MCF 10A (cell line): ENCODE measurements around the gene STARD13. TPM values are rescaled to one million over a fixed set of nuclear protein-coding genes. Genes with fewer than 3 reads are reported as not detected.

Experiments used
- BruUV-seq: library from RNA; stranded (reverse); fragments of 400-500 nt; replicated peaks from 2 replicates; lab custom pipeline; 2021; lab: Mats Ljungman, UMichigan
- CTCF ChIA-PET: fragments of 300-600 bp; sonication (Branson Sonifier 250); formaldehyde crosslinking; extraction: SDS; loops from one replicate; lab custom pipeline; 2021; ENCODE audit warnings: antibody characterized with exemption, inconsistent platforms; lab: Yijun Ruan, JAX
- POLR2A ChIA-PET: fragments of 300-600, 350-650 bp; sonication (Branson Sonifier 250); formaldehyde crosslinking; extraction: SDS; loops from one replicate; lab custom pipeline; 2020; ENCODE audit warnings: antibody characterized with exemption, inconsistent platforms; lab: Yijun Ruan, JAX
- DNase-seq: peaks from one replicate; pipeline ENCODE4 v3.0.0-alpha.2; 2018; ENCODE audit not compliant: unreplicated experiment
- H3K27ac Mint-ChIP-seq: one replicate; pipeline ENCODE4 v1.8.0; 2022; ENCODE audit warnings: mild to moderate bottlenecking, low read depth, mixed read lengths; ENCODE audit not compliant: unreplicated experiment
- H3K27me3 Mint-ChIP-seq: one replicate; pipeline ENCODE4 v1.8.0; 2022; ENCODE audit warnings: mixed read lengths; ENCODE audit not compliant: insufficient read depth, unreplicated experiment
- H3K36me3 Mint-ChIP-seq: one replicate; pipeline ENCODE4 v1.8.0; 2022; ENCODE audit warnings: mild to moderate bottlenecking, moderate library complexity, mixed read lengths; ENCODE audit not compliant: insufficient read depth, unreplicated experiment
- H3K4me1 Mint-ChIP-seq: one replicate; pipeline ENCODE4 v1.8.0; 2022; ENCODE audit warnings: mixed read lengths; ENCODE audit not compliant: insufficient read depth, unreplicated experiment
- H3K4me3 Mint-ChIP-seq: one replicate; pipeline ENCODE4 v1.8.0; 2022; ENCODE audit warnings: mild to moderate bottlenecking, moderate library complexity, mixed read lengths; ENCODE audit not compliant: unreplicated experiment
- H3K9me3 Mint-ChIP-seq: one replicate; pipeline ENCODE4 v1.8.0; 2022; ENCODE audit warnings: mixed read lengths; ENCODE audit not compliant: unreplicated experiment
- intact Hi-C: fragments of 100-400 bp; cut with micrococcal nuclease; formaldehyde crosslinking; loops from 2 replicates; pipeline ENCODE4 v1.14.1; 2022
- total RNA-seq: library from RNA; stranded (reverse); gene quantifications from 2 replicates; pipeline ENCODE4 v1.2.3, GENCODE V29; 2022
- TF ChIP-seq, protein P1 (sequence below): fragments of 200-600 bp; IDR thresholded peaks from one replicate; pipeline ENCODE4 v1.8.0; 2022; ENCODE audit warnings: antibody characterized with exemption, mild to moderate bottlenecking; ENCODE audit not compliant: unreplicated experiment

Gene STARD13
- total RNA-seq, 1 experiment from 2014 or later: 31.9 TPM

- ChIA-PET CTCF (interaction anchor here (0.7 to 1.4 kb wide), 4 partner anchors 11 to 1387 kb away, joined by 3 to 5 read pairs (median 4); no protein-coding TSS in a partner anchor), POLR2A (interaction anchor here (1.8 kb wide), 1 partner anchor 9 kb away, joined by 5 read pairs; no protein-coding TSS in a partner anchor)
- Mint-ChIP-seq H3K27ac (peak overlapping the region; percentile 19), H3K4me1 (no peaks in the 10 kb centered on the region), H3K9me3 (no peaks in the 10 kb centered on the region), H3K27me3 (no peaks in the 10 kb centered on the region), H3K36me3 (peaks cover 94% of the 10 kb centered on the region), H3K4me3 (no peak overlapping the region)
- intact Hi-C loops: no loop called here
- no TSS peak for BruUV-seq
- DNase-seq: no peak
- TF ChIP-seq, protein P1, sequence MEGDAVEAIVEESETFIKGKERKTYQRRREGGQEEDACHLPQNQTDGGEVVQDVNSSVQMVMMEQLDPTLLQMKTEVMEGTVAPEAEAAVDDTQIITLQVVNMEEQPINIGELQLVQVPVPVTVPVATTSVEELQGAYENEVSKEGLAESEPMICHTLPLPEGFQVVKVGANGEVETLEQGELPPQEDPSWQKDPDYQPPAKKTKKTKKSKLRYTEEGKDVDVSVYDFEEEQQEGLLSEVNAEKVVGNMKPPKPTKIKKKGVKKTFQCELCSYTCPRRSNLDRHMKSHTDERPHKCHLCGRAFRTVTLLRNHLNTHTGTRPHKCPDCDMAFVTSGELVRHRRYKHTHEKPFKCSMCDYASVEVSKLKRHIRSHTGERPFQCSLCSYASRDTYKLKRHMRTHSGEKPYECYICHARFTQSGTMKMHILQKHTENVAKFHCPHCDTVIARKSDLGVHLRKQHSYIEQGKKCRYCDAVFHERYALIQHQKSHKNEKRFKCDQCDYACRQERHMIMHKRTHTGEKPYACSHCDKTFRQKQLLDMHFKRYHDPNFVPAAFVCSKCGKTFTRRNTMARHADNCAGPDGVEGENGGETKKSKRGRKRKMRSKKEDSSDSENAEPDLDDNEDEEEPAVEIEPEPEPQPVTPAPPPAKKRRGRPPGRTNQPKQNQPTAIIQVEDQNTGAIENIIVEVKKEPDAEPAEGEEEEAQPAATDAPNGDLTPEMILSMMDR: no peak
Observed at GRCh38 chr13:33109801-33110200, 175.8 kb downstream of the STARD13 start.

DNA sequence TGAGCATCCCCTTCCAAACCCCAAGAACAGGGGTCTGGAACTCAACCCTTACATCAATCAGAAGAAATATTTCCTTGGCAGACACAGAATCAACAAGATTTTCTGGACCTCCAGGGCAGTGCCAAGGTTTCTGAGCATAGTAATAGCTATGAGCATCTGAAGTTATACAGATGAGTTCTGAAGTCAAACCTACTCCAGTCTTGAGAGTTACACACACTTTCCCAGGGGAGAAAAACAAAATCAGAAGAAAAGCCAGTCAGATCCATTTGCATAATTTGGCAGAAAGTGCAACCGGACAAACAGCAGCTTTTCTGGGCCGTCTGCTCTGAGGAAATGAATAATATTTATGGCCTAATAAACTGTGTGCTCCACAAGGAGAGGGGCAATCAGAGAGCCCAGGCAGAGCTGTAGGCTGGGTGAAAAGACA lies 176.3 kb downstream of the STARD13 start:
- H3K4me1 Mint-ChIP-seq: no peaks in the 10 kb centered on the region
- no peaks in the 10 kb centered on the region for H3K27me3 Mint-ChIP-seq
- TF ChIP-seq, protein P1: no peak
- DNase-seq: no peak
- POLR2A ChIA-PET: interaction anchor here (1.8 kb wide), 1 partner anchor 9 kb away, joined by 5 read pairs; no protein-coding TSS in a partner anchor
- peaks cover 94% of the 10 kb centered on the region for H3K36me3 Mint-ChIP-seq
- BruUV-seq: no TSS peak
- no peak overlapping the region for H3K4me3 Mint-ChIP-seq
- H3K27ac Mint-ChIP-seq: peak overlapping the region; percentile 19
- H3K9me3 Mint-ChIP-seq: no peaks in the 10 kb centered on the region
- intact Hi-C loops: no loop called here
- CTCF ChIA-PET: interaction anchor here (0.8 to 1.4 kb wide), 3 partner anchors 11 to 522 kb away, joined by 3 to 5 read pairs (median 4); no protein-coding TSS in a partner anchor

- H3K9me3 Mint-ChIP-seq: no peaks in the 10 kb centered on the region
- TF ChIP-seq, protein P1: no peak
- no peaks in the 10 kb centered on the region for H3K4me1 Mint-ChIP-seq
- H3K27ac Mint-ChIP-seq: no peak overlapping the region
- no TSS peak for BruUV-seq
- POLR2A ChIA-PET: interaction anchor here (1.8 kb wide), 1 partner anchor 10 kb away, joined by 5 read pairs; no protein-coding TSS in a partner anchor
- CTCF ChIA-PET: no interaction called here
- no peaks in the 10 kb centered on the region for H3K27me3 Mint-ChIP-seq
- DNase-seq: no peak
- H3K36me3 Mint-ChIP-seq: peaks cover 94% of the 10 kb centered on the region
- intact Hi-C loops: no loop called here
- H3K4me3 Mint-ChIP-seq: no peak overlapping the region
Observed at GRCh38 chr13:33108620-33109019, 176.9 kb downstream of the STARD13 start.

GRCh38 chr13:33107361-33107760 lies 178.2 kb downstream of the STARD13 start:
- peaks cover 88% of the 10 kb centered on the region for H3K36me3 Mint-ChIP-seq
- intact Hi-C loops: no loop called here

More at GRCh38 chr13:33107361-33107760, 178.2 kb downstream of the STARD13 start:
- CTCF ChIA-PET: no interaction called here
- BruUV-seq: no TSS peak
- Mint-ChIP-seq H3K4me1 (no peaks in the 10 kb centered on the region), H3K4me3 (no peak overlapping the region), H3K9me3 (no peaks in the 10 kb centered on the region), H3K27ac (no peak overlapping the region), H3K27me3 (no peaks in the 10 kb centered on the region)
- TF ChIP-seq, protein P1: no peak
- DNase-seq: no peak
- POLR2A ChIA-PET: no interaction called here
